Natural killer cell (primary cell): Measurements from ENCODE around the gene RASGRP3. TPM values are rescaled to one million over a fixed set of nuclear protein-coding genes. Genes with fewer than 3 reads are reported as not detected.

Source experiments
- ATAC-seq, 3 donors: fragments of 150-1000 bp in 2 of 3; fragments of 200-7000 bp in 1 of 3; cut with Tn5 transposase; 1 replicate in 1 of 3; 2 replicates in 2 of 3; pipeline ENCODE4 v1.10.0; 2021; ENCODE audit warnings: mild to moderate bottlenecking in 2 of 3, moderate library complexity in 2 of 3
- DNase-seq, 2 donors: peaks; one replicate each; pipeline versions ENCODE4 v3.0.0 to v3.0.0-alpha.2; 2013 to 2021; ENCODE audit warnings: mixed read lengths in 1 of 2
- H3K27ac ChIP-seq: one replicate; pipeline ENCODE4 v1.5.1; 2013; ENCODE audit warnings: mild to moderate bottlenecking, low read length
- H3K27me3 ChIP-seq: one replicate; pipeline ENCODE4 v1.6.1; 2013; ENCODE audit warnings: low read length; ENCODE audit not compliant: control insufficient read depth, insufficient read depth
- H3K36me3 ChIP-seq: one replicate; pipeline ENCODE4 v1.6.1; 2013; ENCODE audit warnings: low read length; ENCODE audit not compliant: control insufficient read depth, insufficient read depth
- H3K4me1 ChIP-seq: one replicate; pipeline ENCODE4 v1.6.1; 2013; ENCODE audit warnings: low read length; ENCODE audit not compliant: control insufficient read depth, insufficient read depth
- H3K4me3 ChIP-seq: one replicate; pipeline ENCODE4 v1.5.1; 2013; ENCODE audit warnings: low read length
- H3K9me3 ChIP-seq: one replicate; pipeline ENCODE4 v1.6.1; 2013; ENCODE audit warnings: low read length; ENCODE audit not compliant: control insufficient read depth, insufficient read depth
- H3K27ac Mint-ChIP-seq, 2 donors: one replicate each; pipeline ENCODE4 v1.8.0; 2022; ENCODE audit warnings: mild to moderate bottlenecking in 2 of 2, mixed read lengths in 2 of 2, moderate library complexity in 1 of 2
- H3K27me3 Mint-ChIP-seq, 2 donors: one replicate each; pipeline ENCODE4 v1.8.0; 2022; ENCODE audit warnings: low read depth in 2 of 2, mixed read lengths in 2 of 2
- H3K36me3 Mint-ChIP-seq: one replicate; pipeline ENCODE4 v1.8.0; 2022; ENCODE audit warnings: mixed read lengths
- H3K4me1 Mint-ChIP-seq, 2 donors: one replicate each; pipeline ENCODE4 v1.8.0; 2022; ENCODE audit warnings: mixed read lengths in 2 of 2
- H3K4me3 Mint-ChIP-seq: one replicate; pipeline ENCODE4 v1.8.0; 2022; ENCODE audit warnings: mild to moderate bottlenecking, moderate library complexity, mixed read lengths
- H3K9me3 Mint-ChIP-seq, 2 donors: one replicate each; pipeline ENCODE4 v1.8.0; 2022; ENCODE audit warnings: mixed read lengths in 2 of 2
- WGBS: methylation state at CpG from one replicate; pipeline ENCODE4 v1.1.7; 2013; ENCODE audit warnings: missing lambda C conversion rate; ENCODE audit not compliant: insufficient coverage; 5-methylcytosine and 5-hydroxymethylcytosine counted together
- intact Hi-C: fragments of 100-400 bp; cut with micrococcal nuclease; formaldehyde crosslinking; loops from one replicate; pipeline ENCODE4 v1.14.2; 2022
- total RNA-seq, 4 donors: library from RNA; stranded (reverse); fragments of 120-200 nt in 1 of 4; gene quantifications; one replicate each; pipeline versions ENCODE4 v1.2.3 to v1.2.4, GENCODE V29; 2013 to 2022
- TF ChIP-seq, protein P1 (sequence below): fragments of 200-600 bp; IDR thresholded peaks from one replicate; pipeline ENCODE4 v1.8.0; 2022; ENCODE audit warnings: antibody characterized with exemption

RASGRP3 gene
- total RNA-seq, 3 donors from 2014 or later (not counting 1 experiment from before 2014, with no cell fraction given) = 1.8 to 21.1 (median 2.7) TPM

DNA sequence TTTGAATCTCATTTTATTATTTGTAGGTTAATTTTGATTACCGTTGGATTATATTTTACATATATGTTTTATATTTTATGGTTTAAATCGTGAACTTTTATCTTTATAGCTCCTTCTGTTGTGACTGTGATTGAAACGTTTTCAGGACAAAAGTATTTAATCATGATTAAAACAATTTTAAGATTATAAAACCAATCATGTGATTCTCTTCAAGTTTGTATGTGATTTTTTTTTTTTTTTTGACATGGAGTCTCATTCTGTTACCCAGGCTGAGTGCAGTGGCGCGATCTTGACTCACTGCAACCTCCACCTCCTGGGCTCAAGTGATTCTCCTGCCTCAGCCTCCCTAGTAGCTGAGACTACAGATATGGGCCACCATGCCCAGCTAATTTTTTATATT is 7.2 kb upstream of the RASGRP3 start:
- Histone ChIP-seq H3K4me1 (no peaks in the 10 kb centered on the region), H3K36me3 (no peaks in the 10 kb centered on the region), H3K9me3 (no peaks in the 10 kb centered on the region), H3K27me3 (no peaks in the 10 kb centered on the region), H3K4me3 (no peak overlapping the region), H3K27ac (no peak overlapping the region)
- Mint-ChIP-seq H3K4me3 (no peak overlapping the region), H3K4me1 (no peaks in the 10 kb centered on the region), H3K27ac (no peak overlapping the region), H3K27me3 (peaks cover 8 to 13% of the 10 kb centered on the region in 2 donors), H3K9me3 (no peaks in the 10 kb centered on the region), H3K36me3 (no peaks in the 10 kb centered on the region)
- TF ChIP-seq, protein P1, sequence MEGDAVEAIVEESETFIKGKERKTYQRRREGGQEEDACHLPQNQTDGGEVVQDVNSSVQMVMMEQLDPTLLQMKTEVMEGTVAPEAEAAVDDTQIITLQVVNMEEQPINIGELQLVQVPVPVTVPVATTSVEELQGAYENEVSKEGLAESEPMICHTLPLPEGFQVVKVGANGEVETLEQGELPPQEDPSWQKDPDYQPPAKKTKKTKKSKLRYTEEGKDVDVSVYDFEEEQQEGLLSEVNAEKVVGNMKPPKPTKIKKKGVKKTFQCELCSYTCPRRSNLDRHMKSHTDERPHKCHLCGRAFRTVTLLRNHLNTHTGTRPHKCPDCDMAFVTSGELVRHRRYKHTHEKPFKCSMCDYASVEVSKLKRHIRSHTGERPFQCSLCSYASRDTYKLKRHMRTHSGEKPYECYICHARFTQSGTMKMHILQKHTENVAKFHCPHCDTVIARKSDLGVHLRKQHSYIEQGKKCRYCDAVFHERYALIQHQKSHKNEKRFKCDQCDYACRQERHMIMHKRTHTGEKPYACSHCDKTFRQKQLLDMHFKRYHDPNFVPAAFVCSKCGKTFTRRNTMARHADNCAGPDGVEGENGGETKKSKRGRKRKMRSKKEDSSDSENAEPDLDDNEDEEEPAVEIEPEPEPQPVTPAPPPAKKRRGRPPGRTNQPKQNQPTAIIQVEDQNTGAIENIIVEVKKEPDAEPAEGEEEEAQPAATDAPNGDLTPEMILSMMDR = no peak
- DNase-seq (no peak), ATAC-seq (no peak)
- WGBS = 93% methylated on average over 2 of the region's 5 CpGs
- intact Hi-C loops = no loop called here

DNA sequence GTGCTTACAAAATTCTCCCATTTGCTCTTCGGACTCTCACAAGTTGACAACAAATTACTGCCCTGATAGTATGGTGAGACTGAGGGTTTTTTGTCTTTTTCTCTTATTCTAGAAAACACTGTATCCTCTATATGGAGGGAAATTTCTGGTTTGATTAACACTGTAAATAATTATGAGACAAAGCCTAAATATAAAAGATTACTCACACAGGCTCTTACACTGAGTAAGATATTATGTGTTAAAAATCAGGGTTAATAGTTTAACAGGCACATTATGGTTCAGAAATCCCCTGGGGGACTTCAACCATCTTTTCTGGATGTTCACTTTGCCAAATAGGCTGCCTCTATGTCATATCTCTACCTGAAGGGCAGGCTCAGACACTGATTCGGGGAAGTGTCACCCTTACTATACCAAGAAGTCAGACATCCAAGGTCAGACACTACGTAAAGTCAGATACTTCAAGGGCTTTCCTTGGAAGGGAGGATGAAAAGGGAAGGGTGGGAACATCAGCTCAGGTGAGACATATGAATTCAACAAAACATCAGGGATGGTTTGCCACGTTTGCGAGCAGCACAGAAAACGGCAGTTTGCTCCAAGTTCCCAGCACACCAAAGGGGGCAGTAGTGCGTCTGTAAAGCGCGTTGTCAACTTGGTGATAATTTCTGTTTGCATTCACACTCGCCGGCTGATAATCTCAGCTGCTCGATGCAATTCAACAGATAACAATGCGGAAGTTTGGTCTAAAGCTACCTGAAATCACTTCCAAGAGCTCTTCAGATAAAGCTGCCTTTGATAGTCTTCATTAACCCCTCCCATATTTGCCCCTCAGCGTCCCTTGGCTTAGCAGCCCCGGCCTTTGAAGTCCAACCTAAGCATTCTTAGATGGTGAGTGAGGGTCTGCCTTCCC is 972 bp upstream of the RASGRP3 start:
- peak; percentile 55 to 94 for DNase-seq
- H3K27me3 Mint-ChIP-seq = peaks cover 8 to 29% of the 10 kb centered on the region in 2 donors
- intact Hi-C loops = loop anchor here (5.0 kb wide), 2 partner anchors 107 to 122 kb away; partner anchors contain the start of gene FAM98A
- TF ChIP-seq, protein P1 = peak; percentile 79
- Histone ChIP-seq H3K4me1 (peaks cover 13% of the 10 kb centered on the region), H3K9me3 (no peaks in the 10 kb centered on the region), H3K4me3 (peak overlapping the region; percentile 65), H3K36me3 (no peaks in the 10 kb centered on the region), H3K27me3 (no peaks in the 10 kb centered on the region), H3K27ac (peak overlapping the region; percentile 95)
- H3K27ac Mint-ChIP-seq = peak overlapping the region; percentile 95
- 4% methylated on average over 13 of the region's 15 CpGs for WGBS
- peak overlapping the region; percentile 95 for H3K4me3 Mint-ChIP-seq
- peak; percentile 77 to 86 (median 81) for ATAC-seq
- H3K4me1 Mint-ChIP-seq = peaks cover 22 to 31% of the 10 kb centered on the region in 2 donors
- no peaks in the 10 kb centered on the region for H3K36me3 Mint-ChIP-seq
- H3K9me3 Mint-ChIP-seq = no peaks in the 10 kb centered on the region

DNA sequence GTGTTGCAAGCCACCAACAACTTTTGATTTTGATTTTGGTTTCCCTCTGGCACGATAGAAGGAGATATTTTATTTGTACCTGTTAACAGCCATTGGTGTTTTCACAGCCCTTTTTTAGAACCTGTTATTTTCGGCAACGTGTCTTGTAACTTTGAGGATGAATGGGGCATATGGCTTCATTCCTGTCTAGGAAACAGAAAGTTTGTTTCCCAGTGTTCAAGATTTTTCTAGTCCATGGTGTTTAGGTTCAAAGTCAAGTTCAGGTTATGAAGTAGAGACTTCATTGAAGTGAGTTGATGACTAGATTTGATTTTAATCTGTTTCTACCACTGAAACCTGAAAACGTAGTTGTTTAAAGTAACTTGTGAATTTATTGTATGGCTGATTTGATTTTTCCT is 343 bp downstream of the RASGRP3 start:
- Histone ChIP-seq H3K27me3 (no peaks in the 10 kb centered on the region), H3K27ac (peak overlapping the region; percentile 95), H3K36me3 (no peaks in the 10 kb centered on the region), H3K4me3 (peak overlapping the region; percentile 65), H3K4me1 (peaks cover 13% of the 10 kb centered on the region), H3K9me3 (no peaks in the 10 kb centered on the region)
- WGBS = 1% methylated on average over 3 of the region's 4 CpGs
- no peak for DNase-seq
- Mint-ChIP-seq H3K9me3 (no peaks in the 10 kb centered on the region), H3K27ac (peak overlapping the region; percentile 95), H3K4me3 (peak overlapping the region; percentile 95), H3K36me3 (no peaks in the 10 kb centered on the region), H3K27me3 (peaks cover 8 to 31% of the 10 kb centered on the region in 2 donors), H3K4me1 (peaks cover 22 to 31% of the 10 kb centered on the region in 2 donors)
- TF ChIP-seq, protein P1 = no peak
- intact Hi-C loops = loop anchor here (5.0 kb wide), 2 partner anchors 106 to 121 kb away; partner anchors contain the start of gene FAM98A
- ATAC-seq = no peak
